ENCODE data around the gene BDNF.
"Not testable (repeated sequence)": the region's sequence is repeated elsewhere in the genome, so short reads cannot be mapped to it uniquely, and the experiment has no call there.

Gene BDNF

GRCh38 chr11:27665508-27666101 lies 34.6 kb downstream of the BDNF start:
- not testable (repeated sequence) for DNase-seq (ENCODE audit: low spot score)

- no peak for DNase-seq (ENCODE audit: low spot score)
Measured at GRCh38 chr11:27663326-27663725, 36.9 kb downstream of the BDNF start.

GRCh38 chr11:27660171-27660570 lies 40.1 kb downstream of the BDNF start:
- no peak for DNase-seq (ENCODE audit: low spot score)

GRCh38 chr11:27658535-27659236 lies 41.6 kb downstream of the BDNF start:
- DNase-seq (ENCODE audit: low spot score) = no peak

- peak; percentile 80 for DNase-seq (ENCODE audit: low spot score)
Measured at GRCh38 chr11:27656806-27657483, 43.3 kb downstream of the BDNF start.

- no peak for DNase-seq (ENCODE audit: low spot score)
Measured at GRCh38 chr11:27656320-27656719, 43.9 kb downstream of the BDNF start.

GRCh38 chr11:27653990-27654758 lies 46.1 kb downstream of the BDNF start:
- DNase-seq (ENCODE audit: low spot score) = no peak

- DNase-seq (ENCODE audit: low spot score) = no peak
Measured at GRCh38 chr11:27651711-27652110, 48.5 kb downstream of the BDNF start.

GRCh38 chr11:27650988-27651387 lies 49.3 kb downstream of the BDNF start:
- DNase-seq (ENCODE audit: low spot score) = no peak

GRCh38 chr11:27649800-27650199 lies 50.5 kb downstream of the BDNF start:
- DNase-seq (ENCODE audit: low spot score) = no peak

- no peak for DNase-seq (ENCODE audit: low spot score)
Measured at GRCh38 chr11:27648840-27649239, 51.4 kb downstream of the BDNF start.

GRCh38 chr11:27646051-27646818 lies 54.0 kb downstream of the BDNF start:
- DNase-seq (ENCODE audit: low spot score) = no peak

GRCh38 chr11:27642954-27643353 lies 57.3 kb downstream of the BDNF start:
- DNase-seq (ENCODE audit: low spot score) = no peak

- no peak for DNase-seq (ENCODE audit: low spot score)
Measured at GRCh38 chr11:27640954-27641353, 59.3 kb downstream of the BDNF start.

GRCh38 chr11:27635567-27636037 lies 64.7 kb downstream of the BDNF start:
- no peak for DNase-seq (ENCODE audit: low spot score)

- not testable (repeated sequence) for DNase-seq (ENCODE audit: low spot score)
Measured at GRCh38 chr11:27634776-27635175, 65.5 kb downstream of the BDNF start.

GRCh38 chr11:27634282-27634681 lies 66.0 kb downstream of the BDNF start:
- not testable (repeated sequence) for DNase-seq (ENCODE audit: low spot score)

GRCh38 chr11:27629023-27629422 lies 71.2 kb downstream of the BDNF start:
- not testable (repeated sequence) for DNase-seq (ENCODE audit: low spot score)

GRCh38 chr11:27627979-27628378 lies 72.3 kb downstream of the BDNF start:
- DNase-seq (ENCODE audit: low spot score) = no peak

- DNase-seq (ENCODE audit: low spot score) = no peak
Measured at GRCh38 chr11:27626938-27627586, 73.2 kb downstream of the BDNF start.

All from HuH-7.5 (cell line).